G401 (cell line): ENCODE data around the gene RGSL1. TPM values are rescaled to one million over a fixed set of nuclear protein-coding genes. Genes with fewer than 3 reads are reported as not detected.
"Not testable (repeated sequence)": the region's sequence is repeated elsewhere in the genome, so short reads cannot be mapped to it uniquely, and the experiment has no call there.

Experiments used
- DNase-seq: peaks from one replicate; pipeline ENCODE4 v3.0.0-alpha.2; 2015; ENCODE audit warnings: low spot score
- in situ Hi-C: cut with HindIII; loops from 2 replicates; pipeline ENCODE4 v1.10.0; 2016; ENCODE audit warnings: low sequenced_read_pairs, mixed read lengths
- total RNA-seq: library from RNA; depleted of rRNA; stranded (reverse); fragments of >200 nt; shearing (Covaris generic); gene quantifications from 2 replicates; pipeline ENCODE4 v1.2.3, GENCODE V29; 2014

Gene RGSL1
- total RNA-seq, 1 experiment from 2014 or later, result not detected

- no peak for DNase-seq
- in situ Hi-C loops, result no loop called here
Measured at GRCh38 chr1:182520736-182521135, 70.8 kb downstream of the RGSL1 start.

GRCh38 chr1:182525342-182525741 lies 75.4 kb downstream of the RGSL1 start:
- DNase-seq, result no peak
- in situ Hi-C loops, result no loop called here

- in situ Hi-C loops, result no loop called here
- no peak for DNase-seq
Measured at GRCh38 chr1:182527680-182528079, 77.7 kb downstream of the RGSL1 start.

GRCh38 chr1:182528206-182528605 lies 78.3 kb downstream of the RGSL1 start:
- in situ Hi-C loops, DNase-seq: not testable (repeated sequence)

- in situ Hi-C loops, result no loop called here
- no peak for DNase-seq
Measured at GRCh38 chr1:182533896-182534295, 84.0 kb downstream of the RGSL1 start.

GRCh38 chr1:182549346-182549745 lies 99.4 kb downstream of the RGSL1 start:
- peak; percentile 58 for DNase-seq
- in situ Hi-C loops, result no loop called here

GRCh38 chr1:182549811-182550210 lies 99.9 kb downstream of the RGSL1 start:
- no peak for DNase-seq
- in situ Hi-C loops, result no loop called here

- in situ Hi-C loops, result no loop called here
- DNase-seq, result no peak
Measured at GRCh38 chr1:182552527-182552926, 102.6 kb downstream of the RGSL1 start.

- in situ Hi-C loops, result no loop called here
- DNase-seq, result no peak
Measured at GRCh38 chr1:182555493-182555892, 105.5 kb downstream of the RGSL1 start.

GRCh38 chr1:182556279-182556678 lies 106.3 kb downstream of the RGSL1 start:
- in situ Hi-C loops, result no loop called here

GRCh38 chr1:182560392-182560984 lies 110.5 kb downstream of the RGSL1 start:
- in situ Hi-C loops, result no loop called here

More at GRCh38 chr1:182556279-182556678, 106.3 kb downstream of the RGSL1 start:
- no peak for DNase-seq

GRCh38 chr1:182561456-182561855 lies 111.5 kb downstream of the RGSL1 start:
- DNase-seq, result no peak
- in situ Hi-C loops, result no loop called here

More at GRCh38 chr1:182560392-182560984, 110.5 kb downstream of the RGSL1 start:
- DNase-seq, result no peak

GRCh38 chr1:182563095-182563494 lies 113.1 kb downstream of the RGSL1 start:
- in situ Hi-C loops, result no loop called here
- no peak for DNase-seq

GRCh38 chr1:182564406-182565004 lies 114.6 kb downstream of the RGSL1 start:
- in situ Hi-C loops, result no loop called here
- DNase-seq, result no peak

GRCh38 chr1:182565537-182565936 lies 115.6 kb downstream of the RGSL1 start:
- in situ Hi-C loops, result no loop called here
- DNase-seq, result no peak

- in situ Hi-C loops, result no loop called here
- no peak for DNase-seq
Measured at GRCh38 chr1:182567629-182568028, 117.7 kb downstream of the RGSL1 start.

- no peak for DNase-seq
- in situ Hi-C loops, result no loop called here
Measured at GRCh38 chr1:182568647-182569284, 118.8 kb downstream of the RGSL1 start.

- DNase-seq, result no peak
- in situ Hi-C loops, result no loop called here
Measured at GRCh38 chr1:182569939-182570610, 120.1 kb downstream of the RGSL1 start.

- in situ Hi-C loops, result no loop called here
- DNase-seq, result no peak
Measured at GRCh38 chr1:182570611-182570970, 120.6 kb downstream of the RGSL1 start.

- in situ Hi-C loops, result no loop called here
- DNase-seq, result no peak
Measured at GRCh38 chr1:182574156-182574555, 124.2 kb downstream of the RGSL1 start.
